Skeletal muscle cell (primary cell): ENCODE data around the gene RSF1.

Experiments
- DNase-seq: peaks from one replicate; pipeline ENCODE4 v3.0.0-alpha.2; 2010; ENCODE audit warnings: low read depth
- H3K4me3 ChIP-seq: 2 replicates; pipeline ENCODE4 v1.5.1; 2011; ENCODE audit warnings: low read depth, mild to moderate bottlenecking, control low read depth, low read length, moderate library complexity

Gene RSF1

GRCh38 chr11:77815459-77815858, 5.1 kb downstream of the RSF1 start:
- H3K4me3 ChIP-seq = no peak overlapping the region
- no peak for DNase-seq

GRCh38 chr11:77814848-77815247, 5.7 kb downstream of the RSF1 start:
- no peak overlapping the region for H3K4me3 ChIP-seq
- no peak for DNase-seq

- DNase-seq = no peak
- H3K4me3 ChIP-seq = no peak overlapping the region
These were observed 7.3 kb downstream of the RSF1 start for GRCh38 chr11:77813256-77813655.

- no peak for DNase-seq
- H3K4me3 ChIP-seq = no peak overlapping the region
These were observed 13.5 kb downstream of the RSF1 start for GRCh38 chr11:77806993-77807392.

GRCh38 chr11:77806415-77806814, 14.1 kb downstream of the RSF1 start:
- no peak overlapping the region for H3K4me3 ChIP-seq
- no peak for DNase-seq

- no peak overlapping the region for H3K4me3 ChIP-seq
- DNase-seq = no peak
These were observed 19.0 kb downstream of the RSF1 start for GRCh38 chr11:77801477-77801876.

GRCh38 chr11:77800449-77800848, 20.1 kb downstream of the RSF1 start:
- H3K4me3 ChIP-seq = no peak overlapping the region
- DNase-seq = no peak

GRCh38 chr11:77799338-77799737, 21.2 kb downstream of the RSF1 start:
- no peak overlapping the region for H3K4me3 ChIP-seq
- no peak for DNase-seq

- DNase-seq = no peak
- no peak overlapping the region for H3K4me3 ChIP-seq
These were observed 26.6 kb downstream of the RSF1 start for GRCh38 chr11:77793972-77794371.

GRCh38 chr11:77791301-77791700, 29.2 kb downstream of the RSF1 start:
- DNase-seq = no peak
- no peak overlapping the region for H3K4me3 ChIP-seq

GRCh38 chr11:77789731-77790476, 30.6 kb downstream of the RSF1 start:
- H3K4me3 ChIP-seq = no peak overlapping the region
- no peak for DNase-seq

- no peak overlapping the region for H3K4me3 ChIP-seq
- no peak for DNase-seq
These were observed 31.3 kb downstream of the RSF1 start for GRCh38 chr11:77789061-77789730.

- no peak overlapping the region for H3K4me3 ChIP-seq
- no peak for DNase-seq
These were observed 36.0 kb downstream of the RSF1 start for GRCh38 chr11:77784572-77784971.

GRCh38 chr11:77783025-77783424, 37.5 kb downstream of the RSF1 start:
- DNase-seq = no peak
- H3K4me3 ChIP-seq = no peak overlapping the region

GRCh38 chr11:77779935-77780334, 40.6 kb downstream of the RSF1 start:
- H3K4me3 ChIP-seq = no peak overlapping the region
- DNase-seq = no peak

- no peak for DNase-seq
- no peak overlapping the region for H3K4me3 ChIP-seq
These were observed 42.0 kb downstream of the RSF1 start for GRCh38 chr11:77778549-77778948.

GRCh38 chr11:77778118-77778517, 42.4 kb downstream of the RSF1 start:
- H3K4me3 ChIP-seq = no peak overlapping the region
- no peak for DNase-seq

GRCh38 chr11:77776455-77776854, 44.1 kb downstream of the RSF1 start:
- H3K4me3 ChIP-seq = no peak overlapping the region
- no peak for DNase-seq

- H3K4me3 ChIP-seq = no peak overlapping the region
- DNase-seq = no peak
These were observed 44.6 kb downstream of the RSF1 start for GRCh38 chr11:77775936-77776335.

- no peak for DNase-seq
- H3K4me3 ChIP-seq = no peak overlapping the region
These were observed 49.4 kb downstream of the RSF1 start for GRCh38 chr11:77771135-77771534.

GRCh38 chr11:77770629-77771028, 49.9 kb downstream of the RSF1 start:
- no peak for DNase-seq
- no peak overlapping the region for H3K4me3 ChIP-seq
